ENCODE measurements around the gene OR8K1.

The OR8K1 gene

GRCh38 chr11:56345739-56346138, at the start of gene OR8K1:
Gene OR8K1, plus strand, starts transcription at chr11:56346039. Its CDS starts 0 bp downstream, at chr11:56346039.
- DNase-seq, result no peak

- no peak for DNase-seq
These were observed 48.9 kb upstream of the OR8K1 start for GRCh38 chr11:56296898-56297297.

GRCh38 chr11:56307836-56308235, 38.0 kb upstream of the OR8K1 start:
- DNase-seq, result no peak

GRCh38 chr11:56314844-56315243, 31.0 kb upstream of the OR8K1 start, which contains the start of gene OR8K3:
Gene OR8K3, plus strand, starts transcription at chr11:56315144. Its CDS starts 3,163 bp downstream, at chr11:56318307.
- DNase-seq, result no peak

GRCh38 chr11:56331861-56332491, 13.9 kb upstream of the OR8K1 start:
- no peak for DNase-seq

- DNase-seq, result no peak
These were observed 12.7 kb upstream of the OR8K1 start for GRCh38 chr11:56333156-56333555.

GRCh38 chr11:56340289-56340688, 5.5 kb upstream of the OR8K1 start:
- DNase-seq, result no peak

- DNase-seq, result no peak
These were observed 8.2 kb downstream of the OR8K1 start, which contains the start of gene OR8J1 for GRCh38 chr11:56353991-56354390. Gene OR8J1, plus strand, starts transcription at chr11:56354291. Its CDS starts 5,956 bp downstream, at chr11:56360247.

- no peak for DNase-seq
These were observed 29.5 kb downstream of the OR8K1 start, which contains the start of gene OR8U1 for GRCh38 chr11:56375324-56375723. Gene OR8U1, plus strand, starts transcription at chr11:56375624. Its CDS starts 0 bp downstream, at chr11:56375624.

GRCh38 chr11:56380120-56380519, 34.3 kb downstream of the OR8K1 start:
- no peak for DNase-seq

GRCh38 chr11:56394381-56394780, 48.5 kb downstream of the OR8K1 start:
- DNase-seq, result no peak

GRCh38 chr11:56396047-56396446, 50.2 kb downstream of the OR8K1 start:
- DNase-seq, result no peak

Measured in CD4-positive, alpha-beta T cell treated with Interleukin-6 for 4 hours (primary cell).